GM19099 (cell line): Measurements from ENCODE around the gene AHSA1.

Source experiments
- POLR2A ChIP-seq: IDR thresholded peaks from 3 replicates; pipeline ENCODE4 v1.6.1; 2011; ENCODE audit warnings: low read depth; ENCODE audit not compliant: insufficient read length; ENCODE audit errors: extremely low read depth

Gene AHSA1

DNA sequence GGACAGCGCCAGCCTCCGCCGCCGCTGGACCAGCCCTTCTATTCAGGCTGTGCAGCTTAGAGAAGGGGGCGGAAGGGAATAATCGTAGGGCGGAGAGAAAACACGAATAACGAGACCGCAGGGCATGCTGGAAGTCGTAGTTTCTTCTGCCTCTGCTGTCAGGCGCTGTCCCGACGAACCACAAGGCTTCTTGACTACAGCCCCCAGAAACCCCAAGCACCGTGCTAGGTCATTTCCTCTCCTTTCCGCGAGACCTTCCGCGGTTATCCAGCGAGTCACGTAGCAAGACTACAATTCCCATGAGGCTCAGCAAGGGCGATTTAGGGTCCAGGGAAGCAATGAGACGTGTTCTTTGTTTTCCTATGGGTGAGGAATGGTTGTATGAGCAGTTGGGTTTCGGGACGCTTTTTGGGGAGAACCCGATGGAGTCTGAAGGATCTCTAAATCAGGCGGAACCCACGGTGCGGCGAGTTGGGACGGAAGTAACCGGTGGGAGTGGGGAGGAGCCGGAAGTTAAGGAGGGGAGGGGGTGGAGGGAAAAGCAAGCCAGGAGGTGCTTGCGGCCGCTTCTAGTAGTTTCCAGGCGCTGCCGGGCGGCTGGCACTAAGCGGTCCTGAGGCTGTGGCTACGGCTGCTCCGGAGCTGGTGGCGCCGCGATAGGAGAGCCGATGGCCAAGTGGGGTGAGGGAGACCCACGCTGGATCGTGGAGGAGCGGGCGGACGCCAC lies at the start of gene AHSA1, which contains the start of gene VIPAS39:
TSS of gene AHSA1 (plus strand) at position 572 of the 727 bp plus-strand sequence. CDS start at position 669, 97 bp downstream.
TSS of gene VIPAS39 (minus strand) at position 80 of the 727 bp plus-strand sequence. CDS start 3,499 bp downstream, outside the sequence.
- peak; percentile 92 for TF ChIP-seq POLR2A

DNA sequence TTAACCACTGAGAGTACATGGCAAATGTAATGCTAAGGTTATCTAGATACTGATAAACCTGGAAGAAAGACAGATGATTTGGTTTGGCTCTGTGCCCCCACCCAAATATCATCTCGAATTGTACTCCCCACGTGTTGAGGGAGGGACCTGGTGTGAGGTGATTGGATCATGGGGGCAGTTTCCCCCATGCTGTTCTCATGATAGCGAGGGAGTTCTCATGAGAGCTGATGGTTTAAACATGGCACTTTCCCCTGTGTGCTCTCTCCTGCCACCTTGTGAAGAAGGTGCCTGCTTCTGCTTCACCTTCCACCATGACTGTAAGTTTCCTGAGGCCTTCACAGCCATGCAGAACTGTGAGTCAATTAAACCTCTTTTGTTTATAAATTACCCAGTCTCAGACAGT lies 48.8 kb upstream of the AHSA1 start:
- TF ChIP-seq POLR2A = no peak

GRCh38 chr14:77416836-77417235 lies 41.1 kb upstream of the AHSA1 start:
- no peak for TF ChIP-seq POLR2A

DNA sequence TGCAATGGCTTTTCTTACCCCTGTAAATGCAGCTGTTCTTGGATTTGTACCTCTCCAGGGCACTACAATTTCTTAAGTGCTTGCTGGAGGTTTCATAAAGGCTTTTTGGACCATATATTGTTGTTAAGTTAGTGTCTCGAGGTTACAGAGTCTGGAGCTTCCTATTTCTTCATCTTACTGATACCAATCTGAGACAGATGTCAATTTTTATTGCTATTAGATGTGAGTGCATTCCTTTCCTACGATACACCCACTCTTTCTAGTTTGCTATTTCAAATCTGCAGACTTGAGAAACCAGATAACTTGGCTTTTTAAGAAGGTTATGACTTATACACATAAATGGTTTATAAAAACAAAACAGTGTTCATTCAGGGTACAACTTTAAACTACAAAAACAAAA lies 36.7 kb upstream of the AHSA1 start:
- TF ChIP-seq POLR2A = no peak

GRCh38 chr14:77423423-77423822 lies 34.5 kb upstream of the AHSA1 start, which contains the start of gene NOXRED1:
Gene NOXRED1, minus strand, starts transcription at chr14:77423523. Its CDS starts 634 bp downstream, at chr14:77422889.
- no peak for TF ChIP-seq POLR2A

DNA sequence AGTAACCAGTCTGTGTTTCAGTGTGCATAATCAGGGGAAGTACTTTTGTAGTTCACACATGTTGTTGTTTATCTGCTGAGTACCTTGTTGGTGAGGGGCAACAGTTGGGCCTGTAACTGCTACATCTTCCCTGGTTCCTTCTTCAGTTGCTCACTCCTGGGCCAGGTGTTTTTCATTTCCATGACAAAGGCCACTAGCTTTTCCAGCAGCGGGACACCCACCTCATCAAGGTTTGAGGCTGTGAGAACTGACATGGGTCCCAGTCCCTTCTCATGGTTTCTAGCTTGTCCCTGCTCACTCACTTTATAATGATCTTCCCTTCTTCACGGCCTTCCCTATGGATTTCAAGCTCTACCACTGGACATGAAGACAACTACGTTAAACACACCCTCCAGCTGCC lies 33.0 kb upstream of the AHSA1 start:
- TF ChIP-seq POLR2A = no peak

DNA sequence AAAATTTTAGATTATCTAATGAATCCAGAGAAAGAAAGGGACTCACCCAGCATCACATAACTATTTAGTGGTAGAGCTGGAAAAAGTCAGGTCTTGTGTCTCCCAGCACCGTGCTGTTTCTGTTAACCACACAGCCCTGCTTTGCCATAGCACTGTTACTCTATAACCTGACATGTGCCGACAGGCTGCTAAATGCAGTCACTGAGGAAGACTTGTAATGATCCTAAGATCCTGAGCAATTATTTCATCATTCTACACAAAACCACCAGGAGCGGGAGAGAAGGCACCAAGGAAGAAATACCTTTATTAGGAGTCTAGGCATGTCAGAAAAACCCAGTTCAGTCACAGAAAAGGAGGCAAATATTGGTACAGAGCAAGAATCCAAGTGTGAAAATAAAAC lies 31.5 kb upstream of the AHSA1 start:
- TF ChIP-seq POLR2A = no peak

DNA sequence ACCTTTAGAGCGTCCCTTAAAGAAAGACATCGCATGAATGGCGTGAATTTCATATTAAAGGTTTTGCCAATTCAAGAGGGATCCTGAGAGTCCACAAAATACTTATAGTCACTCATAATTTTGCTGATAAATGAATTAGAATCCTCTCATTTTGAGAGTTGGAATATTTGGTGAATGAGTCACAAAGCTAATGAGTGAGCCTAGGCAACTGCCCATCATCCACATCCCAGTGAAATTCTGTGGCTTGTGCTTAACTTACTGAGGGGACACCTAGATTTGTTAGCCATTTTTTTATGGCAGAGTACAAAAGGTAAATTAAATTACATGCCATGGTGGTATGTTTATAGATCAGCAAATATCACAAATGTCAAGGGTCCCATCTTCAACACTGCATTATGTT lies 21.9 kb upstream of the AHSA1 start:
- no peak for TF ChIP-seq POLR2A

GRCh38 chr14:77438596-77438995 lies 19.3 kb upstream of the AHSA1 start:
- no peak for TF ChIP-seq POLR2A

- TF ChIP-seq POLR2A = no peak
These were observed 18.0 kb upstream of the AHSA1 start for GRCh38 chr14:77439861-77440260.

DNA sequence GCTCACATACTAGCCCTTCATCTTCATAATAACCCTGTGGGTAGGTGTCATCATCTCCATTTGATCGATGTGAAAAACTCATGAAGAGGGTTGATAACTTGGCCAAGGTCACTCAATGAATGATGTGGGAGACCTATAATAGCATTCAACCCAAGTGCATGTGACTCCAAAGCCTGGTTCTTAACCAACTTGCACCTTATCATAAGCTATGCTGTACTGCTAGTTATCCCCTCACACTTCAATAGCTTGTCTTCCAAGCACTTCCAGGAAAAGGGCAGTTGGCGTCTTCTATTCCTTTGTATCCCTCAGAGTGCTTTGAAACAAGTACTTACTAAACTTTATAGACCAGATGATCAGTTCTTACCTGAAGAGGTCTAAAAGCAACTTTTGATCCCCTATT lies 15.7 kb upstream of the AHSA1 start:
- no peak for TF ChIP-seq POLR2A

DNA sequence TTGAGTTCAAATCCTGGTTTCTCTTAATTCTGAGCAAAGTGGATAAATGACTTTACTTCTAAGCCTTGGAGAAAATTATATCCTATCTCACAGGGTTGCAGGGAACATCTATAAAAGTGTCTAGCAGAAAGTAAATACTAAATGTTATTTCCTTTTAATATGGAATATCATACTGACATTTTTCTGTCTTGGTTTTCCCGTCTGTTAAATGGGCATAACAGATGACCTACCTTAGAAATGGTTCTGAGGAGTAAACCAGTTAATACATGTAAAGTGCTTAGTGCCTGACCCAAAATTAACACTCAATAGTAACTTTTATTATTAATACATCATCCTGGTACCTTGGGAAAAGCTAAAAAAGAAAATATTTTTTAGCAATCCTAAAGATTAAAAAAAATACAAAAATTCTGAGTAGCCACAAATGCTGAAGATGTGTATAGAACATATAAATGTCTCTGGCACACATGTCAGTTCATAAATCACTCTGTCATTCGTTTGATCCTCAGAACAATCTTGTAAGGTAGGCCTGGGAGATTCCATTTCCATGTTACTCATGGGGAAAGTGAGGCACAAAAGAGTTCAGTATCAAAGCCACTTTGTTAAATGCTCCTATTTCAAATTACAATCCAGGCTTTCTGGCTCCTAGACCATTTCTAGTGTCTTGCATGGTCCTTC lies 1.8 kb upstream of the AHSA1 start:
- no peak for TF ChIP-seq POLR2A

DNA sequence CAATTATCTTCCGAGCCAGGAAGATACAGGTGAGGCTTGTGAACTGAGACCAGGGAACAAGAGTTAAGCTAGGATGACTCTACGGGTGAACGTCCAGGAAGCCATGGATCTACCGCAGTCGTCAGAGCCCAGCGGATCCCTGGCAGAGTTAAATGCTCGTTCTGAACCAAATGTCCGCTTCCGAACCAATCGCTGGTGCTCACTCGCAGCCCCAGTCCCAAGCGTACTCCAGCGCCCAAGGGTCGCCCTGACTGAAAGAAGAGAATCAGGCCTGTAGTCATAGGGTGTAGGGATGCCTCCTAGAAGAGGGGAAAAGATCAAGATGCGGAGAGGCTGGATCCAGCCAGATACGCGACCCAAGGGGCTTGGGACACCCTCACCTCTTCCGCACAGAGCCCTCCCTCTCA lies 775 bp upstream of the AHSA1 start:
- TF ChIP-seq POLR2A = no peak

DNA sequence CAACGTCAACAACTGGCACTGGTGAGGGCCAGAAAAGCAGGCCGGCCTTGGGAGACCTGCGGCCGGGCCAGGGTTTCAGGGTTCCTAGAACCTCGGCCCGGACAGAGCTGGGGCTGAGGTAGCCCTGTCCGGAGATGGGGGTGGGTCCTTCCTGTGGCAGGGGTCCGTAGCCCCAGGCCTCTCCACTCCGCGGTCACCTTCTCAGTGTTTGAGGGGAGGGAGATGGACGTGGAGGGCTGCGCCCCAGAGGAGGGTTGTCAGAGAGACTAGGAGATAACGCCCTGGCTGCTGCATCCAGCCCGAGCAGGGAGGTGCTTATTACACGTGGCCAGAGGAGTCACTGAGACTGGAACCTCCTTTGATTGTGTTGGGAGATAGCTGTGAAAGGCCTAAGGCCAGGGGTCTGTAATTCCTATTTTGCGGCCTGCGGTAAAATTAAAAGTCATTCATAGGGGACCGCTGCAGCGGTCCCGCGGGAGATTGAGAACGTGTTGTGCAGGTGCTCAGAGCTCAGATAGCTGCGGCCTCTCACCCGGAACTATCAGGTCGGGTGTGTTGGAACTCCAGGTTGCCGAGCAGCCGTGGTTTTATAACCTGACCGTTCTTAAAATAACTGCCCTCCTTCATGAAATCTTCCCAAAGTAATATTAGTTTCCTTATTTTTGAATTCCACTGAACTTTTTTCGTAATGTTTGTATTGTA lies 507 bp downstream of the AHSA1 start:
- no peak for TF ChIP-seq POLR2A

- no peak for TF ChIP-seq POLR2A
These were observed 1.3 kb downstream of the AHSA1 start for GRCh38 chr14:77459072-77459723.
